C4-2B (cell line): ENCODE data around the gene DNM3.

Experiments used
- H3K27ac ChIP-seq: fragments of 450-650 bp; 2 replicates; pipeline ENCODE4 v1.5.1; 2017
- ZFX ChIP-seq: fragments of 450-650 bp; IDR thresholded peaks from 2 replicates; pipeline ENCODE4 v1.6.1; 2017
- TF ChIP-seq, protein P1 (sequence below): fragments of 450-650 bp; conservative IDR thresholded peaks from 2 replicates; pipeline ENCODE4 v1.5.1; 2017; ENCODE audit warnings: mild to moderate bottlenecking

Gene DNM3

DNA sequence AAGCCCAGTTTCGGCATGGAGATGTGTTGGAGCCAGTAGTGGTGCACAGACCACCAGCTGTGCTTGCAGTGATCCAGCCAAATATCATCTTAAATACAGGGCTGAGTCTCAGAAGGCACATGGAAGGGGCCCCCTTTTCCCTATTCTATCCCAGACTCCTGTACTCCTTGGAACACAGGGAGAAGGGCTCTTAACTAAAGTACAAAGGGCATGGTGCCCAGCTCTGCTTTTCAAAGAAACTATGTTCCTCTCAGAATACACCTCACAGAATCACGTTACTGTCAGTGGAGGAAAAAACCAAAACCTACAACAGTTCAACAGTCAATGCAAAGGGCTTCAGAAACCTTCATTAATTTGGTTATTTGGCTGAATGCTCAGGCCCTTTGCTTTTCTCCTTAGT is 398.6 kb downstream of the DNM3 start:
- H3K27ac ChIP-seq: no peak overlapping the region
- TF ChIP-seq, protein P1, sequence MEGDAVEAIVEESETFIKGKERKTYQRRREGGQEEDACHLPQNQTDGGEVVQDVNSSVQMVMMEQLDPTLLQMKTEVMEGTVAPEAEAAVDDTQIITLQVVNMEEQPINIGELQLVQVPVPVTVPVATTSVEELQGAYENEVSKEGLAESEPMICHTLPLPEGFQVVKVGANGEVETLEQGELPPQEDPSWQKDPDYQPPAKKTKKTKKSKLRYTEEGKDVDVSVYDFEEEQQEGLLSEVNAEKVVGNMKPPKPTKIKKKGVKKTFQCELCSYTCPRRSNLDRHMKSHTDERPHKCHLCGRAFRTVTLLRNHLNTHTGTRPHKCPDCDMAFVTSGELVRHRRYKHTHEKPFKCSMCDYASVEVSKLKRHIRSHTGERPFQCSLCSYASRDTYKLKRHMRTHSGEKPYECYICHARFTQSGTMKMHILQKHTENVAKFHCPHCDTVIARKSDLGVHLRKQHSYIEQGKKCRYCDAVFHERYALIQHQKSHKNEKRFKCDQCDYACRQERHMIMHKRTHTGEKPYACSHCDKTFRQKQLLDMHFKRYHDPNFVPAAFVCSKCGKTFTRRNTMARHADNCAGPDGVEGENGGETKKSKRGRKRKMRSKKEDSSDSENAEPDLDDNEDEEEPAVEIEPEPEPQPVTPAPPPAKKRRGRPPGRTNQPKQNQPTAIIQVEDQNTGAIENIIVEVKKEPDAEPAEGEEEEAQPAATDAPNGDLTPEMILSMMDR: no peak
- TF ChIP-seq ZFX: no peak

DNA sequence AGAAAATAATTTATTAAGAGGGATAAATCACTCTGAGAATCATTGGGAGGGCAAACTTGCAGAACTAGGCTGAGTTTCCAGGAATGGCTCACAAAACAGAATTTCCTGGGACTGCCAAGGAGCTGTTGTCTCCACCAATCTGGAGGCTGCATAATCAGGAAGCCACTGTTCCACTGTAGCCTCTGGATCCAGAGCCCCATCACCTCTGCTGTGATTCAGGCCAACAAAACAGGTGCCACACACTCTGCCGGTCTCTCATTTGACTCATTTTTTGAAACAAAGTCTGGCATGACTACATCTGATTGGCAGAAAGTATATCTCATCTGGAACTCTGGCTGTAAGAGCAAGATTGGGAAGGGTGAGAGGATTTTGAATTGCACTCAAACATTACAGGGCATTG is 400.2 kb downstream of the DNM3 start:
- TF ChIP-seq ZFX: no peak
- TF ChIP-seq, protein P1: no peak
- H3K27ac ChIP-seq: no peak overlapping the region

DNA sequence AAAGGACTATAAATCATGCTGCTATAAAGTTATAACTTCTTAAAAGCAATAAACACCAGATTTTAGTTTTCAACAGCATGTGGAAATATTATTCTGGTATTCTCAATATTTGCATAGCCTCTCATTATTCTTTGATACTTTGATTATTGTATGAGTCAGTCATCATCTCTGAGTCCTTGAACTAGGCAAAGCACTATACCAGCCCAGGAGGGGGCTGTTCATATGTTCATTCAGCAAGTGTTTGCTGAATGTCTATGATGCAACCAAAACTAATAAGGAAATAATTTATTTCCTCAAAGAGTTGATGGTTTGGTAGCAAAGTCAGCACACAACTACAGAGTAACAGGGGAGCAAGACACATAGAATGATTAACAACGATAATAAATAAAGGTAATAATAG is 403.6 kb downstream of the DNM3 start:
- TF ChIP-seq, protein P1: no peak
- no peak for TF ChIP-seq ZFX
- H3K27ac ChIP-seq: peak overlapping the region; percentile 52; the same call in 1 of the 2 replicates

DNA sequence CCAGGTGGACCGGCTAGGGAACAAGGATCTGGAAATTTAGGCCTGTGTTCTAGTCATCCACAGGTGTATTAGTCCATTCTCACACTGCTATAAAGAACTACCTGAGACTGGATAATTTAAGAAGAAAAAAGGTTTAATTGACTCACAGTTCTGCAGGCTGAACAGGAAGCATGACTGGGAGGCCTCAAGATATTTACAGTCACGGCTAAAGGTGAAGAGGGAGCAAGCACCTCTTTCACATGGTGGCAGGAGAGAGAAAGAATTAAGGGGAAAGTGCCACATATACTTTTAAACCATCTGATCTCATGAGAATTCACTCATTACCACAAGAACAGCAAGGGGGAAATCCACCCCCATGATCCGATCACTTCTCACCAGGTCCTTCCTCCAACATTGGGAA is 404.5 kb downstream of the DNM3 start:
- TF ChIP-seq, protein P1: no peak
- no peak for TF ChIP-seq ZFX
- H3K27ac ChIP-seq: peak overlapping the region; percentile 52

DNA sequence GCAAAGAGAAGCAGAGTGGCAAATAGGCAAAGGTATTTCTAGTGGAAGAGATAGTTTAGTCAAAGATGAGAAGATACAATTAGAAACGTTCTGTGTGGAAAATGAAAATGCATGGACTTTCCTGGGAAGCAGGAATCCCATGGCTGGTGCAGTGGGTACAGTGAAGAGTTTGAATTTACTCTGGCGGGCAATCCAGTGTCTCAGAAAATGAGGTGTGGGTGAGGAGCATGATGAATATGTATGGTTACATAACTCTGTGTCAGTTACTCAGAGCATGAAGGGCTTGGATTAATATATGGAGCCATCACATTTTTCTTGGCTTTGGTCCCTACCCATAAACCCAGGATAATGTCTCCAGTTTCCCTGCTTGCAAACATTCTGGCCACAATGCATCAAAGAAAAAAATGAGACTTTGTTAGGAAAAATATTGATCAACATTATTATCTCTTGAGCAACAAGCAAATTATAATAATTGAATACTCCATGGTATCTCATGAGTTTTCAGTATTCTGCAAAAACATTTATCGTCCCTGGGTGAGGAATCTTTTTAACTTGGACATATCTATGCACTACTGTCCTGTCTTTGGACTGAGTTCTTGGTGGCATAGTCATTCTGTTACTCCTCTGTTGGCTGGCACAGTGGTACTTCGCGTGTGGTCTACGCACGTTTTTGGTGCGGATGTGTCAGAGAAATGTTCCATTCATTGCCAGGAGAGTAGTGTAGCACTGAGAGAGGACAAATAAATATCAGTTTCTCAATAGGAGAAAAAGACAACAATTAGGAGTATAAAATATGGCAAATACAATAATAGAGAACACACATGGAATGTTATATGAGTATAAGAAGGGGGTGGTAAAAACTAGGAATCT is 405.5 kb downstream of the DNM3 start:
- TF ChIP-seq, protein P1: no peak
- no peak for TF ChIP-seq ZFX
- no peak overlapping the region for H3K27ac ChIP-seq

DNA sequence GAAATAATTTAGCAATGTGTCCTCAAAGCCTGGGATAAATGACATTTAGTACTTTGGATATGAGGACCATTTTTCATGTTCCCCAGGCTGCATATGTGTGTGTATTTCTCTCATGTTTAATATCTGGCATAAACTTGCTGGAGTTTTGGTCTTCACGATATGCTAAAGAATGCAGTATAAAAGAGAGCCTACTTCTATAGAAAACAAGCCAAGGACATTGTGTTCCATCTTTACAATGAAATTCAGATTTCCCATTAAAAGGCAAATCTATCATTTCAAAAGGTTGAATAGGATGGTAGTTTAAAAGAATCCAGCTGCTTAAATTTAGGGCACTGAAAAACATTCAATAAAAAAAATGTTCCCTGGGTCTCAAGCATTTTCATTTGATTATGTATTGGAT is 410.2 kb downstream of the DNM3 start:
- H3K27ac ChIP-seq: no peak overlapping the region
- TF ChIP-seq, protein P1: no peak
- TF ChIP-seq ZFX: no peak

DNA sequence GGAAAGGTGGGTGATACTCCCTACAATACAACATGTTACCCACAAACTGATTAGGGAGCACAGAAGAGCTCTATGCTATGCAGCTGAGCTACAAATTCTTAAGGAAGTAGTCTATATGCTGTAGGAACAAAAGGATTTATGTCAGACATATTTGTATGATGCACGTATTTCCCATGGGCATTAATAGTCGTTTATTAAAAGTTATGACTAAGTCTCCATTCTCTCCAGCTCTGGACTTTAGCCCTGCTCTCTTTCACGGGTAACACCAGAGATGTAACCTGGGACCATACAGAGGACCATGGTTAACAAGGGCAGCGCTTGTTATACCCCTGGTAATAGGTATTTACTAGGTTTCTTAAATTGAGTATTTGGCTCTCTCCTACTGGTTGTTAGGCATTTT is 411.0 kb downstream of the DNM3 start:
- TF ChIP-seq, protein P1: no peak
- TF ChIP-seq ZFX: no peak
- H3K27ac ChIP-seq: no peak overlapping the region
